Inflammatory macrophage treated with lipopolysaccharide for 4 hours (primary cell): ENCODE measurements around the gene ADCY9.
A peak's percentile ranks its signal among the peaks of the same experiment; 100 is the strongest.

Source experiments
- DNase-seq: peaks from one replicate; pipeline ENCODE4 v3.0.0-alpha.2; 2020

The ADCY9 gene

GRCh38 chr16:4120176-4120575, 3.9 kb upstream of the ADCY9 start:
- no peak for DNase-seq

GRCh38 chr16:4117250-4117578, 972 bp upstream of the ADCY9 start:
- no peak for DNase-seq

- no peak for DNase-seq
Measured at GRCh38 chr16:4115949-4116318, 308 bp downstream of the ADCY9 start.

GRCh38 chr16:4115209-4115948, 863 bp downstream of the ADCY9 start:
- peak; percentile 71 for DNase-seq

GRCh38 chr16:4114257-4115208, 1.7 kb downstream of the ADCY9 start:
- DNase-seq: no peak

GRCh38 chr16:4113358-4114256, 2.6 kb downstream of the ADCY9 start:
- DNase-seq: no peak

- DNase-seq: no peak
Measured at GRCh38 chr16:4111748-4112696, 4.2 kb downstream of the ADCY9 start.

- DNase-seq: no peak
Measured at GRCh38 chr16:4110680-4111079, 5.6 kb downstream of the ADCY9 start.

- DNase-seq: no peak
Measured at GRCh38 chr16:4110065-4110464, 6.2 kb downstream of the ADCY9 start.

GRCh38 chr16:4109250-4109736, 6.9 kb downstream of the ADCY9 start:
- DNase-seq: no peak

GRCh38 chr16:4106516-4106915, 9.7 kb downstream of the ADCY9 start:
- no peak for DNase-seq

GRCh38 chr16:4105848-4106247, 10.4 kb downstream of the ADCY9 start:
- no peak for DNase-seq

- DNase-seq: no peak
Measured at GRCh38 chr16:4103745-4104144, 12.5 kb downstream of the ADCY9 start.

- no peak for DNase-seq
Measured at GRCh38 chr16:4101421-4102219, 14.6 kb downstream of the ADCY9 start.

GRCh38 chr16:4098501-4098900, 17.7 kb downstream of the ADCY9 start:
- DNase-seq: no peak

GRCh38 chr16:4097826-4098240, 18.4 kb downstream of the ADCY9 start:
- no peak for DNase-seq

GRCh38 chr16:4096509-4096908, 19.7 kb downstream of the ADCY9 start:
- peak; percentile 6 for DNase-seq

GRCh38 chr16:4094127-4094773, 22.0 kb downstream of the ADCY9 start:
- DNase-seq: no peak

GRCh38 chr16:4093495-4094126, 22.6 kb downstream of the ADCY9 start:
- no peak for DNase-seq
